DMS 273 treated with DMSO at 0.1 percent for 48 hours (cell line): ENCODE results near the gene EPHB2.

Experiments used
- DNase-seq: peaks from one replicate; lab custom pipeline; 2025; lab: John Stamatoyannopoulos, UW

The EPHB2 gene

DNA sequence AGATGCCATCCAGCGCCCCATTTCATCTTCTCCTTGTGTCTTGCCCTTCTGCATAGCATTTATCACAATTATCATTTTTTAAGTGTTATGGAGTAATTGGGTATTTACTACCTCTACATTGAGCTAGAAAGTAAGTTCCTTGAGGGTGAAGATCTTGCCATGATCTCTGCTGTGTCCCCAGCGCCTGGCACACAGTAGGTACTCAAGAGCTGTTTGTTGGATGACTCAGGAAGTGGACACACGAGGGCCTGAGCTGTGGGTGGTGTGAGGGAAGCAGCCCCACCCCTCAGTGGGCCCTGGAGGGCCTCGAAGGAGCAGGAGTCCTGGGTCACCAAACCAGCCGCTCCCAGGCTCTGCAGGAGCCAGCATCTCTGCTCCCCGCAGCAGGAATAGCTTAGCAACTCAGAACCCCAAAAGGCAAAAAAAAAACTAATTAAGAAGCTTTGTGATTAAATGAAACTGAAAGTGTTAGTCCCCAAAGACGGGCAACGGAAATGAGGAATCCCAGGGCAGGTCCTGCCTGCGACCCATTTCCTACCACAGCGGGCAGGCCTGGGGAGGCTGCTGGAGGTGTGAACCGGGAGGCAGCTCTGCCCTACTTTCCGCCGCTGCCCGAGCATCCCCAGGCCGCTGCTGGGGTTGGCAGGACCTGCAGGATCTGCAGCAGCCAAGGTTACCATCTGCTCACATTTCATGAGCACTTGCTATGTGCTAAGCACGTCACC lies 174.3 kb downstream of the EPHB2 start:
- no peak for DNase-seq

DNA sequence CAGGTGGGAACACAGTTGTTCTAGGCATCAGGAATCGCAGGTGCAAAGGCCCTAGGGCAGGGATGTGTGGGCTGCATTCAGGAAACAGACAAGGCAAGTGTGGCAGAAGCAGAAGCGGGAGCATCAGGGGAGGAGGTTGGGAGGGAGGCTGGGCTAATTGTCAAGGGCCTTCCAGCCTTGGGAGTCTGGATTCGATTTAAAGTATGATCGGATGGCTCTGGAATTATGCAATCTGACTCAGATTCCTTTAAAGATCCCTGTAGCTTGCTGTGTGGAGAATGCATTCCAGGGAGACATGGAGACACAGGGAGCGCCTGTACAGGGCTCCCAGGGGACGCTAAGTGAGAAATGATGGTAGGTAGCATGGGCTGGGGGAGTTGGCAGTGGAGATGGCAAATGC lies 175.6 kb downstream of the EPHB2 start:
- DNase-seq: no peak

DNA sequence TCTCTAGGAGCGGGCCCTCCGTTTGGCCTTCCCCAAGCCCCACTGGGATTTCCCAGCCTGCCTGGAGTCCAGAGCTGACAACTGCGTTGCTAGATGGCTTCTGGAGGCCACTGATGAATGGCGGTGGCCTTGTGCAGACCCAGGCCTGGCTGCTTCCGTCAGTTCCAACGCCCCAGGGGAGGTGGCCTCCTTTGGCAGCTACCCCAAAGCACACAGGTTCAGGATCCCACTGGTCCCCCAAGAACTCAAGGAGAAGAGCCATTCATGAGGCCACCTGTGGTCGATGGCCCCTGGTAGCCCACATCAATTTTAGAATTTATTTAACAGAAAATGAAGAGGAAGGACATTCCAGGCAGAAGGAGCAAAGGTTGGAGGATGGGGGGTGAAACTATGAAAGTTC lies 176.9 kb downstream of the EPHB2 start:
- no peak for DNase-seq

DNA sequence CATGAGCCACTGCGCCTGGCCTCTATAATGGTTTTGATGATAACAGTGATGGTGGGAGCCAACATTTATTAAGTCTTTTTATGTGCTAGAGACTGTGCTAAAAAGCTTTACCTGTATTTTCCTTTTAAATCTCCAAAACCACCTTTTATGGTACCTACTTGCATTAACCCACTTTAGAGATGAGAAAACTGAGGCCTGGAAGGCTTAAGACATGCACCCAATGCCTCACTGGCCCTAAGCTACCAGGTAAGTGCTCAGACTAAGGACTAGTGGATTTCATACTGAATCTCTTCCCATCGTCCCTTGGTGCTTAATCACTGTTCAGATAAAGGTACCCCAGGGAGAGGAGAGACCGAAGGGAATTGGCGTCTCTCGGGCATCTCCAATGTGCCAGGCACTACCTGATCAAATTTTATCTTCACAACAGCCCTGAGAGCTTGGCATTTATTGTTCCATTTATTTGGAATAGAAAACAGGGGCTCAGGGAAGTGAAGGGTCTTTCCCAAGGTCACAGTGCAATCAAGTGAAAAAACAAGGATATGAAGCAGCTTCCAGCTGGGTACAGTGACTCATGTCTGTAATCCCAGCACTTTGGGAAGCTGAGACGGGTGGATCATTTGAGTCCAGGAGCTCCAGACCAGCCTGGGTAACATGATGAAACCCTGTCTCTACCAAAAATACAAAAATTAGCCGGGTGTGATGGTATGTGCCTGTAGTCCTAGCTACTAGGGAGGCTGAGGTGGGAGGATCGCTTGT lies 177.9 kb downstream of the EPHB2 start:
- no peak for DNase-seq

DNA sequence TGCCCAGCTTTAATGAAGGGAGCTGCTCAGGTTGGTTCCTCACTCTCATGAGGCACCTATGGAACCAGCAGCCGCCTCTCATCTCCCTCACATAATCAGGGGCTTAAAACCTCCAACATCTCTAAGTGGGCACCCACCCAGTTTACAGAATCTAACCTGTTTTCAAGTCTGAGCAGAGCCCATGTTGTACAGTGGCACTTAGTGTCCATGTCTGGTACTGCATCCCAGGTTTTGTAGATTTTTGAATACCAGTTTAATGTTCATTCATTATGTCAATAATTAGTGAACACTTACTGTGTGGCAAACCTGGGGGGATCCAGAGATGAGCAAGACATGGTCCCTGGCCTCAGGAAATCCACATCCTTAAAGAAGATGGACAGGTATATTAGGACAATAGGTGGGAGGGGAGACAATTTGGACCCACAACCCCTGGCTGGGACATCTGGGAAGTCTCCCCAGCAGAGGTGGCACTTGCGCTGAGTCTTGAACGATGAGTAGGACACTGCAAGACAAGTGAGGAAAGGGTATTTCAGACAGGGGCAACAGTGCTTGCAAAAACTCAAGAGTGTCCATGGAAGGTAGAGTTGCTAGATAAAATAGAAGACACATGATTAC lies 178.7 kb downstream of the EPHB2 start:
- no peak for DNase-seq

DNA sequence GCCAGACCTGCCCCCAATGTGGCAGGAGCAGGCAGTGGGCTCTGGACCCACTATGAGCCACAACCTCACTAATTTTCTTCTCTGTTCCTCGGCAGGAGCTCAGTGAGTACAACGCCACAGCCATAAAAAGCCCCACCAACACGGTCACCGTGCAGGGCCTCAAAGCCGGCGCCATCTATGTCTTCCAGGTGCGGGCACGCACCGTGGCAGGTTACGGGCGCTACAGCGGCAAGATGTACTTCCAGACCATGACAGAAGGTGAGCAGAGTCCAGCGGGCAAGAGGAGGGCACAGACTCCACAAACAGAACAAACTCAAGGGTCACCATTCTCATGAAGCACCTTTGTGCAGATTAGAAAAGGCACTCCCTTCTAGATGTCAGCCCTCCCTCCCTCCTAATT lies 182.2 kb downstream of the EPHB2 start:
- DNase-seq: peak; percentile 89

DNA sequence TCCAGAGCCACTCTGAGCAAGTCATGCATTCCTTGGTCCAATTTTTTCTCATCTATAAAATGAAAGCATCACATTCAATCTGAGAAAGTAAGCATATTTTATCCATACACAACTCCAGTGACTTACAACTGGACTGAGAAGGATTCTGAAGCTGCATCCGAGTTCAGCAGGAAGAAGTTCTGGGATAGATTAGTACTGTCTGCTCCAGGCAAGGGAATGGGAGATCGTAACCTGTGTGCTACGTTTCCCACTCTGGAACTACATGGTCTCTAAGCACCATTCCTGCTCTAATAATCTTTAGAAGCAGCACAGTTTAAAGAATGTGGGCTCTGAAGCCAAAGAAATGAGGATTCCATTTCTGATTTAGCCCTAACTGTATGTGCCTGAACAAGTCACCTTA lies 182.7 kb downstream of the EPHB2 start:
- no peak for DNase-seq

DNA sequence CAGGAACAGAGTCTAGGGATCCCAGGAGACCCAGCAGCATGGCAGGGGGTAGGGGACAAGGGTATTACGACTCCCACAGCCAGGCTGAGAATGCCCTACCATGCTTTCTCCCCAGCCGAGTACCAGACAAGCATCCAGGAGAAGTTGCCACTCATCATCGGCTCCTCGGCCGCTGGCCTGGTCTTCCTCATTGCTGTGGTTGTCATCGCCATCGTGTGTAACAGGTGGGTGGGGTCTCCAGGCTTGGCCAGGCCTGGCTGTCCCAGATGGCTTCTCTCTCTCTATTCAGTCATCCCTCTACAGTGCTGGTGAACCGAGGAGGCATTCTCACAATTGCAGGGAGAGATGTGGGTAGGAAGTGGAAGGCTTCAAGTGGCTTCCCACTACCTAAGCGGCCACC lies 184.7 kb downstream of the EPHB2 start:
- DNase-seq: no peak

DNA sequence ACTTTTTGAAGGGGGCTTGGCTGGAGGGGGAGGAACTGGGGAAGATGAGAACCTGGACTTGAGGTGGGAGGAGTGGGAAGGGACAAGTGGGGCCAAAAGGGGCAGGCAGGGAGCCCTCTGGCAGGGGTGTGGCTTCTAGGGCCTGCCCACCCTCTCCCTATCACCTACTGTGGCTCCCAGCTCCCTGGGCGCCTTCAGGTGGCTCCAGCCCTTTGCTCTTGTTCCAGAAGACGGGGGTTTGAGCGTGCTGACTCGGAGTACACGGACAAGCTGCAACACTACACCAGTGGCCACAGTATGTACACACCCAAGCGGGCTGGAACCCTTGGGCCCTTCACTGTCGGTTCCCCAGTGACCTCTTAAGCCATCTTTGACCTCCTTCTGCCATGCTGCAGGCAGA lies 185.5 kb downstream of the EPHB2 start:
- no peak for DNase-seq

DNA sequence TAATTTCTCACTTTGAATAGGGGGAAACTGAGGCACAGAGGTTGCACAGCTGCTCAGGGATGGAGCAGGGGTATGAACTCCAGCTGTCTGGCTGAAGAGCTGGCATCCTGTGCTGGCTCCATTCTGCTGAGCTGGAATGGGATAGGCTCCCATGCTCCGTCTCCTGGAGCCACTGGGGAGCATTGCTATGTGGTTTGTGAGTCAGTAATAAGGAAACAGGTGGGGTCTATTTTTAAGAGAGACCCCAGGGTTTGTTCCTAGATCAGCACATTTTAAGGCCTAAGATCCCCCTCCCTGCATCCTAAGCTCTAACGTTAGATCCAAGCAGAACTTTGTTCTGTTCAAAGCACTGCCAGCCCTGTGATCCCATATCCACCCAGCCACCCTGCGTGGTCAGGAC lies 189.8 kb downstream of the EPHB2 start:
- no peak for DNase-seq

DNA sequence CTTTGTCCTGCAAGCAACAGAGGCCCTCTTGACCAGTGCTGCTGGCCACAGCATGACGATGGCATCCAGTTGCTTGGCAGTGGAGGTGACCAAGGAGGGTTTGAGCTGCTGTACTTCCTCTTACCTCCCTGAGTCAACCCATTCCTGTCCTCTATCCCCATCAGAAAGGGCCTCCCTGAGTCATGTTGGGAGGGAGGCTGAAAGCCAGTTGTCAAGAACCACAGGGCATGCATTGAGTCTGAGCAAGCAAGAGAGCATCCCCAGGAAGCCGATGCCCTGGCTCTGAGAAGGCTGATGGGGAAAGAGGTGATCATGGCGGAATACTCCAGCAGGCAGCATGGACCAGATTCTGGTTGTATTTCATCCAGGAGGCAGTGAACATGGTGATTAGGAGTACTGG lies 192.5 kb downstream of the EPHB2 start:
- DNase-seq: no peak

DNA sequence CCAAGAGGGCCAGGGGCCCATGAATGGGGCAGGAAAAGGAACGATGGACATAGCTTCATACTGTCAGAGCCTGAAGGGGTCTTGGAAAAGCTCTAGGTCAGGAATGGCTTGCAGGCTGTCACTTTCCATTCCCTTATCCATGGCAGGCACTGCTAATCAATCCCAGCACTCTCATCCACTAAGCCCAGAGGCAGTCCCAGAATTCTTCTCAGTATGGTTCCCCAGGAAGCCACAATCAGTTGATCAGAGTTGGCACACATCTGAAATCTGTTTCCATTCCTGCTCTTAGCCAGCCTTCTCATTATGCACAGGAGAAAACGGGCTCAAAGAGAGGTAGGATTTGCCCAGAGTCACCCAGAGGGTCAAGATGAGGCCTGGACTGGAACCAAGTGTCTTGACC lies 196.3 kb downstream of the EPHB2 start:
- no peak for DNase-seq

DNA sequence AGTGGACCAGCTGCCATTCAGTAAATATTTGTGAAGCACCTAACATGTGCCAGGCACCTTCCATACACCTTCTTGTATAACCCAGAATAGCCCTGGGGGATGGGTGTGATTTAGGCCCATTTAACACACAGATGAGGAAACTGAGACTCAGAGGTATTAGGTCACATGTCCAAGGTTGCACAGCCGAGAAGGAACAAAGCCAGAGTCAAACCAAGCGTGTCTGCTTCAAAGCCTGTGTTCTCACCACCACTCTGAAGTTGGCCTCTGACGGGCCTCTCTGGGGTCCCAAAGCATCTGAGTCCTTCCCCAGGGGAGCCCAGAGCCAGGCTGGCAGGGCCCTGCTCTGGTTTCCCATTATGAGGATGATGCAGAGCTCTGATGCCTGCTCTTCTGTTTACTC lies 196.9 kb downstream of the EPHB2 start:
- no peak for DNase-seq

DNA sequence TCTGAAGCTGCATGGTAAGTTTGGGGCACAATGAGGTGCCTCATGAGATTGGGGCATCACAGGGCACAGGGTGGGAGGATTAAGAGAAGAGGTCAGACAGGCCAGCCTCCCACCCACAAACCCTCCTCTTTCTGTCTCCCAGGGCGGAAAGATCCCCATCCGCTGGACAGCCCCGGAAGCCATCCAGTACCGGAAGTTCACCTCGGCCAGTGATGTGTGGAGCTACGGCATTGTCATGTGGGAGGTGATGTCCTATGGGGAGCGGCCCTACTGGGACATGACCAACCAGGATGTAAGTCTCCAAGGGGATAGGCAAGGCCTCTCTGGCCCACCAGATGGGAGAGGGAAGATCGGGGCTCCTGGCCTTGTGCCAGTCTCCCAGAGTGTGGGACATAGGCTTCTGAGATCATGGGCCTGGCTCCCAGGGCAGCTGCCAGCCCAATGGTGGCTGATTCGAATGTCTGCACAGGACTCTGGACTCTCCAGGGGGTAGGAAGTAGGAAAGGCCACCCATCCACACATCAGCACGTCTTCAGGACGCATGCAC lies 198.3 kb downstream of the EPHB2 start:
- DNase-seq: no peak

DNA sequence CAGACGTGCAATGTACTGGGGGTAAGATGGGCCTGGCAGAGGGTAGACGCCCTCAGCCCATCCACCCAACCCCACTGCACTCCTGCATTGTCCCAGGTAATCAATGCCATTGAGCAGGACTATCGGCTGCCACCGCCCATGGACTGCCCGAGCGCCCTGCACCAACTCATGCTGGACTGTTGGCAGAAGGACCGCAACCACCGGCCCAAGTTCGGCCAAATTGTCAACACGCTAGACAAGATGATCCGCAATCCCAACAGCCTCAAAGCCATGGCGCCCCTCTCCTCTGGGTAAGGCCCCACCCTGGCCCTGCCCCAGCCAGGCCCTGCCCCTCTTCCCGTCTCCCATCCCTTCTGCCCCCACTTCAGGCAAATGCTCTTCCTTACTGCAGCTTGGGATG lies 199.6 kb downstream of the EPHB2 start:
- no peak for DNase-seq

DNA sequence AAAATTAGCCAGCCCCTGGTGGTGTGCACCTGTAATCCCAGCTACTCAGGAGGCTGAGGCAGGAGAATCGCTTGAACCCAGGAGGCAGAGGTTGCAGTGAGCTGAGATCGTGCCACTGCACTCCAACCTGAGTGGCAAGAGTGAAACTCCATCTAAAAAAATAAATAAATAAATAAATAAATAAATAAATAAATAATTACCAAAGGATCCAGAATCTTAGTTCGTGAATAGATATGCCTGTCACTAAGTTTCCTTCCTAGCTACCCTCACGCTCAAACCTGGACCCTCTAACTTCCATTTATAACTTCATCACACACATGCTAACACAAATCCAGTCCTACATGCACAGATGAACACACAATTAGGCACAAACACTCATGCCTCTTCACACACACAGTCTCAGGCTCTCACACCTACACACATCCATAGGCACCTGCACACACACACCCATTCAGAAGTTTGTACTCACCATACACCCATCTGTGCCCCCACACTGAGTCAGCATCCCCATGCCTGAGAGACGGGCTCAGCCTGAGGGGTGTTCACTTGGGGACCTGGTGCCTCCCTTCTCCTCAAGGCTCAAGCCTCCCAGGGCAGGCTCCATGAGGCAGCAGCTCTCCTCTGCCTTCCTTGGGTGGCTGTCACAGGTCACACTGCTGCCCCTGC lies 200.5 kb downstream of the EPHB2 start:
- no peak for DNase-seq

DNA sequence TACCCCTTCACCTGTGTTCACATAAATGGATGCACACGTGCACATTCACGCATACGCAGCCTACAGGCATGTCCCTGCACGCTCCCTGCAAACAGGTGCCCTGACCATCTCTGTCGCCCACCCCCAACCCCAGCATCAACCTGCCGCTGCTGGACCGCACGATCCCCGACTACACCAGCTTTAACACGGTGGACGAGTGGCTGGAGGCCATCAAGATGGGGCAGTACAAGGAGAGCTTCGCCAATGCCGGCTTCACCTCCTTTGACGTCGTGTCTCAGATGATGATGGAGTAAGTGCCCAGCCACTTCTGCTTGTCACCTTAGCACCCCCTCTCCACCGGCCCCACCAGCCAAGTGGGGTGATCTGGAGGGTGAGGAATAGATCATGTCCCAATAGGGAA lies 201.7 kb downstream of the EPHB2 start:
- DNase-seq: no peak

DNA sequence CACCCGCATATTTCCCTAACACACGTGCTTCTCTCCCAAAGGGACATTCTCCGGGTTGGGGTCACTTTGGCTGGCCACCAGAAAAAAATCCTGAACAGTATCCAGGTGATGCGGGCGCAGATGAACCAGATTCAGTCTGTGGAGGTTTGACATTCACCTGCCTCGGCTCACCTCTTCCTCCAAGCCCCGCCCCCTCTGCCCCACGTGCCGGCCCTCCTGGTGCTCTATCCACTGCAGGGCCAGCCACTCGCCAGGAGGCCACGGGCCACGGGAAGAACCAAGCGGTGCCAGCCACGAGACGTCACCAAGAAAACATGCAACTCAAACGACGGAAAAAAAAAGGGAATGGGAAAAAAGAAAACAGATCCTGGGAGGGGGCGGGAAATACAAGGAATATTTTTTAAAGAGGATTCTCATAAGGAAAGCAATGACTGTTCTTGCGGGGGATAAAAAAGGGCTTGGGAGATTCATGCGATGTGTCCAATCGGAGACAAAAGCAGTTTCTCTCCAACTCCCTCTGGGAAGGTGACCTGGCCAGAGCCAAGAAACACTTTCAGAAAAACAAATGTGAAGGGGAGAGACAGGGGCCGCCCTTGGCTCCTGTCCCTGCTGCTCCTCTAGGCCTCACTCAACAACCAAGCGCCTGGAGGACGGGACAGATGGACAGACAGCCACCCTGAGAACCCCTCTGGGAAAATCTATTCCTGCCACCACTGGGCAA lies 202.9 kb downstream of the EPHB2 start:
- no peak for DNase-seq

DNA sequence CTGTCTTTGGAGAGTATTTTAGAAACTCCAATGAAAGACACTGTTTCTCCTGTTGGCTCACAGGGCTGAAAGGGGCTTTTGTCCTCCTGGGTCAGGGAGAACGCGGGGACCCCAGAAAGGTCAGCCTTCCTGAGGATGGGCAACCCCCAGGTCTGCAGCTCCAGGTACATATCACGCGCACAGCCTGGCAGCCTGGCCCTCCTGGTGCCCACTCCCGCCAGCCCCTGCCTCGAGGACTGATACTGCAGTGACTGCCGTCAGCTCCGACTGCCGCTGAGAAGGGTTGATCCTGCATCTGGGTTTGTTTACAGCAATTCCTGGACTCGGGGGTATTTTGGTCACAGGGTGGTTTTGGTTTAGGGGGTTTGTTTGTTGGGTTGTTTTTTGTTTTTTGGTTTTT lies 203.5 kb downstream of the EPHB2 start:
- no peak for DNase-seq

DNA sequence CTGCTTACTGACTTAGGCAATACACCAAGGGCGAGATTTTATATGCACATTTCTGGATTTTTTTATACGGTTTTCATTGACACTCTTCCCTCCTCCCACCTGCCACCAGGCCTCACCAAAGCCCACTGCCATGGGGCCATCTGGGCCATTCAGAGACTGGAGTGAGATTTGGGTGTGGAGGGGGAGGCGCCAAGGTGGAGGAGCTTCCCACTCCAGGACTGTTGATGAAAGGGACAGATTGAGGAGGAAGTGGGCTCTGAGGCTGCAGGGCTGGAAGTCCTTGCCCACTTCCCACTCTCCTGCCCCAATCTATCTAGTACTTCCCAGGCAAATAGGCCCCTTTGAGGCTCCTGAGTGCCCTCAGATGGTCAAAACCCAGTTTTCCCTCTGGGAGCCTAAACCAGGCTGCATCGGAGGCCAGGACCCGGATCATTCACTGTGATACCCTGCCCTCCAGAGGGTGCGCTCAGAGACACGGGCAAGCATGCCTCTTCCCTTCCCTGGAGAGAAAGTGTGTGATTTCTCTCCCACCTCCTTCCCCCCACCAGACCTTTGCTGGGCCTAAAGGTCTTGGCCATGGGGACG lies 204.1 kb downstream of the EPHB2 start:
- DNase-seq: no peak

DNA sequence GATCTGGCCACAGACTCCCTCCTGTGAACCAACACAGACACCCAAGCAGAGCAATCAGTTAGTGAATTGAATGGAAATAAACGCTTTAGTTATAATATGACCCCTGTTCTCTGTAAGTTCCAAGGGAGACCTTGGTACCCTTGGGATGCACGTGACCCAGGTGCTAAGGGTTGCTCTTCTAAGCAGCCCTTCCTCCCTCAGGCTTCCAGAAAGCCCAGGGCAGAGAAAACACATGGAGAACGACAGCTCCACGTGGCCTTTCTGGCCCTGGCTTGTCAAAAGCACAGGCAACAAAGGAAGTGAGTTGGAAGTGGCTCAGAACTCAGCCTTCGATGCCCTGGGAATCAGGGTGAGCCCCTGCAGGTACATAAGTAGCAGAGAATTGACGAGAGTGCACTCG lies 204.6 kb downstream of the EPHB2 start:
- DNase-seq: no peak
